ENCODE results near the gene CXCL16. TPM values are rescaled to one million over a fixed set of nuclear protein-coding genes. Genes with fewer than 3 reads are reported as not detected.

The CXCL16 gene
- total and polyA plus RNA-seq, 10 of the 15 experiments (the other 5 are each of a cell fraction or from before 2014, with no cell fraction given) = 0.15 to 2.2 (median 0.65) TPM

DNA sequence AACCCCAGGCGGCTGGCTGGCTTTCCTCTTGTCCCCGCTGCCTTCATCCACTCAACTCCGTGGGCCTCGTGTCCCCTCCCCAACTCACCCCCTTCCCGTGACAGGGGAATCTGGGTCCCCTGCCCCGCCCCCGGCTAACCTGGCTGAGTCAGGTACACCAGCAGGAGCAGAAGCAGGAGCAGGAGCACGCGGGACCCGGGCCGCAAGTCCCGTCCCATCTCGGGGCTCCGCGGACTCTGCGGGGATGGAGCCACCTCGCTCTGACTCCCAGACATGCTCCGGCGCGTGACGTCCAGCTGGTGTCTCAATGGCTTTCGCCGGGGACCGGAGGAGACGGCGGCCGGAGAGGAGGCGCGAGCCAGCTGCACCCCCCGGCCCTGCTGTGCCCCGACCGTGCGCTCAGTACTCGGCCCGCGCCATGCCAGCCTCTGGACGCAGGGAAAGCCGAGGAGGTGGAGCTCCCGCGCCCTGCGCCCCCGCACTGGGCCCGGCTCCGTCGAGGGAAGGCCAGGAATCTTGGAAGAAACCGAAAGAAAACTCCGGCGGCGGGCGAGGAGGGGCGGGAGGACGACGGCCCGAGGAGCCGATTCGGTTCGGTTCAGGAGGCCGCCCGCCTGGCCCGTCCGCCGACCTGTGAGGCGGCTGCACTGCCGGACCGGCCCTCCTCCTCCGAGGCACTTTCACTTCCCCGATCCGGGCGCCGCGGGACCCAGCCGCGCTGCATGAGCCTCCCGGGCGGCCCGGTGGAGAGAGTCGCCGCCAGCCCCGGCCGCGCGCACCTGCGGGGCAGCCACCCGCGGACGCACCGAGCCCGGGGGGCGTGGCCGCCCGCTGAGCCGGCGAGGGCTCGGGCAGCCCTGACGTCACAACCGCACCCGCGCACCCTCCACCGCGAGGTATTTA lies at the start of gene CXCL16, which contains the start of gene ZMYND15 (continued):
- TF ChIP-seq MLLT1 (IDR thresholded peaks at IDR 0.05) (no peak), RB1 (IDR thresholded peaks at IDR 0.05; ENCODE audit: borderline replicate concordance) (no peak), RELB (IDR thresholded peaks at IDR 0.05; ENCODE audit: low read depth) (no peak), ZNF24 (IDR thresholded peaks at IDR 0.05) (no peak), ATF2 (IDR thresholded peaks at IDR 0.05; ENCODE audit: low read length) (no peak), ZNF622 (IDR thresholded peaks at IDR 0.05) (no peak), SMC3 (IDR thresholded peaks at IDR 0.05; ENCODE audit: borderline replicate concordance, low read length) (no peak), TAF1 (IDR thresholded peaks at IDR 0.05; ENCODE audit: borderline replicate concordance, low read depth, low read length) (no peak), RFX5 (IDR thresholded peaks at IDR 0.05; ENCODE audit: low read depth, low read length) (no peak), BACH1 (IDR thresholded peaks at IDR 0.05; ENCODE audit: borderline replicate concordance) (0 out of 2 replicates have a peak, but pooled peaks have one; percentile 49), NR2C2 (IDR thresholded peaks at IDR 0.05; ENCODE audit: borderline replicate concordance, control insufficient read depth, insufficient read length, low read depth) (no peak), ZZZ3 (IDR thresholded peaks at IDR 0.05; ENCODE audit: control insufficient read depth, insufficient read length, low read depth) (no peak), ELK1 (IDR thresholded peaks at IDR 0.05; ENCODE audit: low read depth, low read length) (no peak), ZBED1 (IDR thresholded peaks at IDR 0.05; ENCODE audit: borderline replicate concordance) (no peak), ATF3 (IDR thresholded peaks at IDR 0.05; ENCODE audit: borderline replicate concordance, extremely low read depth, low read depth, low read length) (no peak), NFYA (IDR thresholded peaks at IDR 0.05; ENCODE audit: borderline replicate concordance, low read depth, low read length) (no peak), SKIL (IDR thresholded peaks at IDR 0.05; ENCODE audit: low read depth, poor library complexity, severe bottlenecking) (no peak), PAX5 (IDR thresholded peaks at IDR 0.05; ENCODE audit: borderline replicate concordance, low read depth, low read length) (no peak)
- TF ChIP-seq, protein P1, sequence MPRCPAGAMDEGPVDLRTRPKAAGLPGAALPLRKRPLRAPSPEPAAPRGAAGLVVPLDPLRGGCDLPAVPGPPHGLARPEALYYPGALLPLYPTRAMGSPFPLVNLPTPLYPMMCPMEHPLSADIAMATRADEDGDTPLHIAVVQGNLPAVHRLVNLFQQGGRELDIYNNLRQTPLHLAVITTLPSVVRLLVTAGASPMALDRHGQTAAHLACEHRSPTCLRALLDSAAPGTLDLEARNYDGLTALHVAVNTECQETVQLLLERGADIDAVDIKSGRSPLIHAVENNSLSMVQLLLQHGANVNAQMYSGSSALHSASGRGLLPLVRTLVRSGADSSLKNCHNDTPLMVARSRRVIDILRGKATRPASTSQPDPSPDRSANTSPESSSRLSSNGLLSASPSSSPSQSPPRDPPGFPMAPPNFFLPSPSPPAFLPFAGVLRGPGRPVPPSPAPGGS (IDR thresholded peaks at IDR 0.05; ENCODE audit: borderline replicate concordance, insufficient read depth, low read depth, low read length, poor library complexity, severe bottlenecking) = no peak

Data from GM12878 (cell line).